Endothelial cell of umbilical vein (primary cell): Measurements from ENCODE around the gene NLGN4Y. TPM values are rescaled to one million over a fixed set of nuclear protein-coding genes. Genes with fewer than 3 reads are reported as not detected.

ENCODE experiments used
- BruUV-seq: library from RNA; stranded (reverse); fragments of 400-500 nt; replicated peaks from 2 replicates; lab custom pipeline; 2021; lab: Mats Ljungman, UMichigan
- CTCF ChIA-PET: fragments of 300-600, 350-600 bp; sonication (Branson Sonifier 250); formaldehyde crosslinking; loops from one replicate; lab custom pipeline; 2021; ENCODE audit warnings: antibody characterized with exemption, inconsistent platforms; lab: Charles Lee
- POLR2A ChIA-PET: fragments of 300-600, 350-600 bp; sonication (Branson Sonifier 250); formaldehyde crosslinking; loops from one replicate; lab custom pipeline; 2021; ENCODE audit warnings: antibody characterized with exemption, inconsistent platforms; lab: Charles Lee
- DNase-seq: peaks from one replicate; pipeline ENCODE4 v3.0.0-alpha.2; 2011; ENCODE audit warnings: low read depth, low spot score
- FAIRE-seq: peaks from 2 replicates; lab custom pipeline; 2011; peaks lifted over from hg19 to GRCh38; lab: Jason Lieb, UNC
- H2AFZ ChIP-seq: 2 replicates; pipeline ENCODE4 v1.6.0; 2012; ENCODE audit warnings: low read depth, low read length, control low read depth, inconsistent platforms
- H3K27ac ChIP-seq: 2 replicates; pipeline ENCODE4 v1.5.1; 2011; ENCODE audit warnings: low read depth, mild to moderate bottlenecking, control low read depth, low read length, moderate library complexity; ENCODE audit not compliant: insufficient read depth
- H3K27me3 ChIP-seq, 2 experiments: 2 replicates each; pipeline versions ENCODE4 v1.6.0 to v1.6.1; 2011; ENCODE audit warnings: low read length in 2 of 2, mixed read lengths in 1 of 2; ENCODE audit not compliant: control insufficient read depth in 2 of 2, insufficient read depth in 2 of 2
- H3K36me3 ChIP-seq, 2 experiments: 2 replicates in 1 of 2; 3 replicates in 1 of 2; pipeline ENCODE4 v1.5.1; 2011; ENCODE audit warnings: low read length in 2 of 2, mild to moderate bottlenecking in 1 of 2, moderate library complexity in 1 of 2; ENCODE audit not compliant: control insufficient read depth in 2 of 2, insufficient read depth in 2 of 2; ENCODE audit errors: extremely low read depth in 1 of 2
- H3K4me1 ChIP-seq: 3 replicates; pipeline ENCODE4 v1.5.1; 2011; ENCODE audit warnings: mild to moderate bottlenecking, low read length; ENCODE audit not compliant: control insufficient read depth, insufficient read depth; ENCODE audit errors: extremely low read depth
- H3K4me2 ChIP-seq: 2 replicates; pipeline ENCODE4 v1.6.1; 2011; ENCODE audit warnings: low read length, control low read depth, mixed read lengths; ENCODE audit not compliant: insufficient read depth
- H3K4me3 ChIP-seq, 3 experiments: fragments of 200-600 bp in 1 of 3; sonication (generic), shearing (Covaris generic) in 1 of 3; replicated peaks in 1 of 3; 2 replicates each; pipeline ENCODE4 v1.5.1; 2011 to 2016; ENCODE audit warnings: control low read depth in 3 of 3, low read length in 3 of 3, mild to moderate bottlenecking in 2 of 3, inconsistent platforms in 1 of 3, low read depth in 1 of 3, moderate library complexity in 1 of 3; ENCODE audit not compliant: insufficient read depth in 1 of 3
- H3K79me2 ChIP-seq: 2 replicates; pipeline ENCODE4 v1.6.0; 2012; ENCODE audit warnings: low read length, inconsistent platforms; ENCODE audit not compliant: control insufficient read depth, insufficient read depth
- H3K9ac ChIP-seq: replicated peaks from 2 replicates; pipeline ENCODE3; 2011; ENCODE audit warnings: low read length, control low read depth; ENCODE audit not compliant: insufficient read depth; ENCODE audit errors: extremely low read depth
- H3K9me1 ChIP-seq: replicated peaks from 3 replicates; pipeline ENCODE4 v1.6.0; 2011; ENCODE audit warnings: mild to moderate bottlenecking, low read length; ENCODE audit not compliant: control insufficient read depth, insufficient read depth; ENCODE audit errors: extremely low read depth
- H3K9me3 ChIP-seq: replicated peaks from 2 replicates; pipeline ENCODE4 v1.5.1; 2012; ENCODE audit warnings: low read length, inconsistent platforms; ENCODE audit not compliant: control insufficient read depth, insufficient read depth
- H4K20me1 ChIP-seq: replicated peaks from 2 replicates; pipeline ENCODE3; 2011; ENCODE audit warnings: mild to moderate bottlenecking, low read length; ENCODE audit not compliant: control insufficient read depth, insufficient read depth; ENCODE audit errors: extremely low read depth
- FOS ChIP-seq: IDR thresholded peaks from 2 replicates; pipeline ENCODE4 v1.6.1; 2011; ENCODE audit warnings: mild to moderate bottlenecking, low read length, moderate library complexity, borderline replicate concordance; ENCODE audit not compliant: insufficient read depth
- JUN ChIP-seq: IDR thresholded peaks from 2 replicates; pipeline ENCODE4 v1.6.1; 2011; ENCODE audit warnings: borderline replicate concordance, low read depth; ENCODE audit not compliant: insufficient read length, insufficient read depth
- POLR2A ChIP-seq: IDR thresholded peaks from 2 replicates; pipeline ENCODE4 v1.6.1; 2012; ENCODE audit warnings: low read depth, mild to moderate bottlenecking, control low read depth, low read length
- POLR2AphosphoS5 ChIP-seq: IDR thresholded peaks from 2 replicates; pipeline ENCODE4 v1.6.1; 2012; ENCODE audit warnings: low read depth, mild to moderate bottlenecking, control low read depth, low read length, moderate library complexity; ENCODE audit not compliant: insufficient read depth
- dilution Hi-C: fragments of 300-500 bp; cut with MboI; formaldehyde crosslinking; loops from one replicate; pipeline ENCODE4 v1.15.0; 2019; ENCODE audit warnings: low sequenced_read_pairs; ENCODE audit not compliant: extremely low pct_ligation_motif_present
- intact Hi-C: fragments of 100-400 bp; cut with micrococcal nuclease; formaldehyde crosslinking; loops from one replicate; pipeline ENCODE4 v1.10.0; 2022
- polyA plus RNA-seq, 4 experiments: library from polyadenylated mRNA; depleted of rRNA in 3 of 4; stranded (reverse) in 3 of 4; unstranded in 1 of 4; fragments of >200 nt; gene quantifications; 2 replicates each; pipeline versions ENCODE4 v1.2.1 to v1.2.3, GENCODE V29; 2011 to 2012; ENCODE audit warnings: missing spikeins in 1 of 4
- total RNA-seq: library from RNA; stranded (reverse); gene quantifications from 2 replicates; pipeline ENCODE4 v1.2.3, GENCODE V29; 2021
- TF ChIP-seq, protein P1 (sequence below), 2 donors: IDR thresholded peaks; 1 replicate in 1 of 2; 2 replicates in 1 of 2; pipeline ENCODE4 v1.5.1; 2011; ENCODE audit warnings: low read length in 2 of 2, mild to moderate bottlenecking in 2 of 2, moderate library complexity in 2 of 2, control low read depth in 1 of 2, inconsistent platforms in 1 of 2, low read depth in 1 of 2; ENCODE audit not compliant: insufficient read depth in 1 of 2; ENCODE audit errors: extremely low read depth in 1 of 2
- TF ChIP-seq, protein P2 (sequence below): IDR thresholded peaks from 2 replicates; pipeline ENCODE4 v1.6.1; 2011; ENCODE audit not compliant: insufficient read depth, insufficient read length

The NLGN4Y gene
- total and polyA plus RNA-seq, 2 donors (not counting 3 experiments of a cell fraction or from before 2014, with no cell fraction given), result 16.0 to 26.6 TPM

DNA sequence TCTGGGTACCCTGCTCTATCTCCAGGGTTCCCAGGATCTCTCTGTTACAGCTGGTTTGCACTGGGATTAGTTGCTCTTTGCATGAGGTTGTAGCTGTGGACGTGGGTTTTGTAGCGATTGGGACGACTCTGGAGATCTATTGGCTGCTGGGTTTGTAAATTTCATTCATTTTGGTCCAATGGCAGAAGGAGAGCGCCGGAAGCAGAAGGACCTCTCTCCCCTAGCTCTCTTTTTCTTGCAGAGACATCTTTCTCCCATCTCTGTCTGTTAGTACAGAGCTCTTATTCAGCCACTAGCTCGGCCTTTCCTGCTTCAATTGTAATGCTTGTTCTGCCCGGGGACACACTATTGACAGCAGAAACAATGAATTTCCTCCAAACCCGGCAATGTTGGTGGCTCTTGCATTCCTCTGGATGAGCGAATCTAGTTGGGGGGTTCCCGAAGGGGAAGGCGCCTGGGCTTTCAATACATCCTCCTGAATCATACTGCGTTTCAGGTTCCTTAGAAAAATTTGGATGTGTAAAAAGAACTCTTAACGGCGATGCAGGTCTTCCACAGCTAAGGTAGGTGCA lies 1.9 kb upstream of the NLGN4Y start:
- Histone ChIP-seq H3K4me2 (peak overlapping the region; percentile 88), H3K27me3 (peaks cover 0 to 5% of the 10 kb centered on the region in 2 experiments), H4K20me1 (no peaks in the 10 kb centered on the region), H2AFZ (no peak overlapping the region), H3K27ac (no peak overlapping the region), H3K9ac (no peak overlapping the region), H3K4me1 (peaks cover 23% of the 10 kb centered on the region), H3K9me1 (no peaks in the 10 kb centered on the region), H3K36me3 (no peaks in the 10 kb centered on the region), H3K79me2 (peaks cover 23% of the 10 kb centered on the region), H3K9me3 (no peaks in the 10 kb centered on the region), H3K4me3 (peak overlapping the region in 1 of 3 experiments; percentile 90)
- peak; percentile 24 for DNase-seq
- FAIRE-seq, result peak; percentile 92
- TF ChIP-seq FOS (no peak), POLR2A (no peak), JUN (no peak), POLR2AphosphoS5 (no peak)
- TF ChIP-seq, protein P1, sequence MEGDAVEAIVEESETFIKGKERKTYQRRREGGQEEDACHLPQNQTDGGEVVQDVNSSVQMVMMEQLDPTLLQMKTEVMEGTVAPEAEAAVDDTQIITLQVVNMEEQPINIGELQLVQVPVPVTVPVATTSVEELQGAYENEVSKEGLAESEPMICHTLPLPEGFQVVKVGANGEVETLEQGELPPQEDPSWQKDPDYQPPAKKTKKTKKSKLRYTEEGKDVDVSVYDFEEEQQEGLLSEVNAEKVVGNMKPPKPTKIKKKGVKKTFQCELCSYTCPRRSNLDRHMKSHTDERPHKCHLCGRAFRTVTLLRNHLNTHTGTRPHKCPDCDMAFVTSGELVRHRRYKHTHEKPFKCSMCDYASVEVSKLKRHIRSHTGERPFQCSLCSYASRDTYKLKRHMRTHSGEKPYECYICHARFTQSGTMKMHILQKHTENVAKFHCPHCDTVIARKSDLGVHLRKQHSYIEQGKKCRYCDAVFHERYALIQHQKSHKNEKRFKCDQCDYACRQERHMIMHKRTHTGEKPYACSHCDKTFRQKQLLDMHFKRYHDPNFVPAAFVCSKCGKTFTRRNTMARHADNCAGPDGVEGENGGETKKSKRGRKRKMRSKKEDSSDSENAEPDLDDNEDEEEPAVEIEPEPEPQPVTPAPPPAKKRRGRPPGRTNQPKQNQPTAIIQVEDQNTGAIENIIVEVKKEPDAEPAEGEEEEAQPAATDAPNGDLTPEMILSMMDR (IDR thresholded peaks at IDR 0.05; ENCODE audit: extremely low read depth in 1 of 2, insufficient read depth in 1 of 2, low read depth in 1 of 2, low read length in 2 of 2), result no peak
- TF ChIP-seq, protein P2, sequence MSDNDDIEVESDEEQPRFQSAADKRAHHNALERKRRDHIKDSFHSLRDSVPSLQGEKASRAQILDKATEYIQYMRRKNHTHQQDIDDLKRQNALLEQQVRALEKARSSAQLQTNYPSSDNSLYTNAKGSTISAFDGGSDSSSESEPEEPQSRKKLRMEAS, result no peak
- CTCF ChIA-PET, result interaction anchor here (0.6 kb wide), 1 partner anchor 668 kb away, joined by 3 read pairs; no protein-coding TSS in a partner anchor
- POLR2A ChIA-PET, result no interaction called here
- dilution Hi-C loops, result no loop called here
- intact Hi-C loops, result loop anchor here (10.0 kb wide), 1 partner anchor 92 kb away; no protein-coding TSS in a partner anchor
- no TSS peak for BruUV-seq
